Measurements from ENCODE around the gene DNAH6.

DNAH6 gene

GRCh38 chr2:84701880-84702279 is 185.6 kb downstream of the DNAH6 start:
- DNase-seq, result peak; percentile 93

DNA sequence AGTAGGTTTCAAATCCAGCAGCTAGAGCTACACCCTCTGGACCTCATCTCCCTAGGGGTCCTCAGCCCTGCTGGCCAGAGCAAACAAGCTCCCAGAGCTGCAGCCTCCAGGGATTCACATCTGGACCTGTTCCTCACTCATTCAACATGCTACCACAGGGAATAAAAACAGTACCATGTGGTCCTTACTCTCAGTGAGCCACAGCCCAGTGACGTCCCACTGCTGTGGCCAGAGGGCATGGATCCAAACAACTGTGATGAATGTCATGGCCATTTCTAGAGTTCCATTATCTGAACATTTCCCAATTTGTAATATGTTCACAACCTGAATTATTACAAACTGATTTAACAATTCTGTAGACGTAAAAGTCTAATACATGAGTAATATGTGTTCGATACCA is 186.6 kb downstream of the DNAH6 start:
- DNase-seq, result no peak

DNA sequence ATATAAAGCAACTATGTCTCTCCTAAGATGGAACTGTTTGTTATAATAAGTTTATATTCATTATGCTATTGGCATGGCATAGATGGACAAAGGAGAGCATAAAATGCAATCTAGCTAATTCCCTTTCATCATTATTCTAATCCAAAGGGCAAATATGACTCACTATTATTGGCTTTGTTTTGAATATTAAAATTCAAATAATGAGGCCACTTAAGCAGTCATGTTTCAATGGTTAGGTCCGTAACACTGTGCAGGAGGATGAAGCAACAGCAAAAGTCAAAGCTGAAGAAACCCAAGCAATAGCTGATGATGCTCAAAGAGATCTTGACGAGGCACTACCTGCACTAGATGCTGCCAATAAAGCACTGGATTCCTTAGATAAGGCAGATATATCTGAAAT is 187.5 kb downstream of the DNAH6 start:
- DNase-seq, result no peak

DNA sequence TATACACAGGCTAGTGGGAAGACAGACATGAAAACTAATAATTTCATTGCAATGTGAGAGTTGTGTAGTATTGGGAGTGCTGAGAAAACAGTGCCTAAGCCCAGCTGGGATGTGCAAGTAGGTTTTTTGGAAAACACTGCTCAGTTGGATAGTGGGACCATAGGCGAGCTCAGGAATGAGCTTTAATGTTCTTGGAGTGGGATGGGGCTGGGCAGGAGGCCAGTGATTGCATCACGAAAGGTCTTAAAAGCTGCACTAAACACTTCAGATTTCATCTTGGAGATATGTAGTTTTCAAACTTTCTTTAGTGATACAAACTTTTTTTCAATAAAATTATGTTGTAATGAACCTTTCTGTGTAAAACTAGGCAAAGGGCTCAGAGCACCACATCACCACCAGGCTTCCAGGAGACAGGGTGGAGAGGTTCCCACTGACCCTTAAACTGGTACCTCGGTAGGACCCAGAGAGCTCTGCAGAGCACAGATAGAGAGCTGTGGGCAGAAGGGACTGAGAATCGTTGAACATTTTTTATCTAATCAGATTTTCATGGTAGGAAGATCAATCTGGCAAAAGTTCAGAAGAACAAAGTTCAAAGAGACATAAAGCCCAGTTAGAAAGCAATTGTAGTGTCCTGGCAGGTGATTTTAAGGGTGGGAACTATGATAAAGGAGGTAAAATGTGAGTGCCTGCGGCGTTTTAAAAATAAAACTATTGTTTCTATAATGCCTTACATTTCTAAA is 188.4 kb downstream of the DNAH6 start:
- DNase-seq, result no peak

DNA sequence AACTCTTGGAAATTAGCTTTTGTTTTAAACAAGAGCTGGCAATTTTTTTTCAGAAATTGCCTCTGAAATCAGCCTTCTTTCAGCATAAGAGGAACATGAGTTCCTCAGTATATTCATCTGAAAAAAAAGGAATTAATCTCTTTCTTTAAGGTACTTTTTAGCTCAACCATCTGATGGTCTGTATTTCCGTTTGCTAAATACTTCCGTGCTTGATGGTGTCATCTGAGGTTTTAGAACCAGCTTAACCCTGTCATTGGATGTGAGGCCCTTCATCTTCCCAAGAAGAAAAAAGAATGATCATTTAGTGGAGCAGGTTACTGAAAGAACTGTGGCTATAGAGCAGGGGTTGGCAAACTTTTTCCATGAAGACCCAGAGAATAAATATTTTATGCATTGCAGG is 189.6 kb downstream of the DNAH6 start:
- DNase-seq, result no peak

- DNase-seq, result no peak
Measured at GRCh38 chr2:84708442-84708841, 192.1 kb downstream of the DNAH6 start.

- no peak for DNase-seq
Measured at GRCh38 chr2:84711651-84712050, 195.4 kb downstream of the DNAH6 start.

- DNase-seq, result peak; percentile 13
Measured at GRCh38 chr2:84713441-84713840, 197.1 kb downstream of the DNAH6 start.

DNA sequence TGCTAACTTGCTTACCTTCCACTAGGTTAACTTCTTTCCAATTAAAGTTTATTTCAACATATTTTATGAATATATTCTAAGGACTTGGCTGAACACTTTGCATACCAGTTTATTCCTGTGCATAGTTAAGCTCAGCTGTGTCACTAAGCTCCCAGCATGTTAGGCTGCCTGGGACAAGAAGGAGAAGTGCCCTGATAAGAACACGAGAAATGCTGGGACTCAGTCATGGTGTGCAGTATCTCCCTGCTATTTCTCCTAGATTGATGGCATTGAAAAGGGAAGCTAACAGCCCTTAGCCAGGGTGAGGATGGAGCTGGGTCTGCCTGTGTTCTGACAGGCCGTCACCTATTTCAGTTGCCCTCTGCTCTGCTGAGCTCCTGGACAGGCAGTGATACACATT is 200.3 kb downstream of the DNAH6 start:
- no peak for DNase-seq

- DNase-seq, result no peak
Measured at GRCh38 chr2:84717302-84717701, 201.0 kb downstream of the DNAH6 start.

DNA sequence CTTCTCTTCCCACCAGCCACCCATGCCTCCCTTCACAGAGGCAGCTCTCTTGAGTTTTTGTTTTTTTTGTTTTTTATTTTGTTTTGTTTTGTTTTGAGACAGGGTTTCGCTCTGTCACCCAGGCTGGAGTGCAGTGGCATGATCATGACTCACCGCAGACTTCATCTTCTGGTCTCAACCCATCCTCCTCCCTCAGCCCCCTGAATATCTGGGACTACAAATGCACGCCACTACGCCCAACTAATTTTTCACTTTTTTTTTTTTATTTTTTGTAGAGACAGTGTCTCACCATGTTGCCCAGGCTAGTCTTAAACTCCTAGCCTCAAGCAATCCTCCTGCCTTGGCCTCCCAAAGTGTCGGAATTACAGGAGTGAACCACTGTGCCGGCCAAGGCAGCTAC is 203.1 kb downstream of the DNAH6 start:
- no peak for DNase-seq

DNA sequence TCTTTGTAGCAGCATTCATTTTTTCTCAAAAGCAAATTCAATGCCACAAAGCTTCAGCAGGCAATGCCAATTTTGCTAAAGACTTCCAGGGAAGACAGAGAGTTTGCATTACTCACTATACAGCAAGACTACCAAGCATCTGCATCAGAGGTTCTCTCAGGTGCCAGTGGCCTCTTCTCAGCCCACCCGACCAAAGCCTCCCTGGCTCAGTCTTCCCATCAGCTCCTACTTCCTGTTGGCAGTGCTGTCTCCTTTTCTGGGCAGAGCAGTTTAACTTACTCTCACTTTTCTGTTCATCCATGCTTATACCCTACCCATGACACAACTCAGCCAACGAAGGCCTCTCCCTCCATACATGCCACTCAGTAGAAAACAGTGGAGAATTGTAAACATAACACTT is 207.5 kb downstream of the DNAH6 start:
- no peak for DNase-seq

DNA sequence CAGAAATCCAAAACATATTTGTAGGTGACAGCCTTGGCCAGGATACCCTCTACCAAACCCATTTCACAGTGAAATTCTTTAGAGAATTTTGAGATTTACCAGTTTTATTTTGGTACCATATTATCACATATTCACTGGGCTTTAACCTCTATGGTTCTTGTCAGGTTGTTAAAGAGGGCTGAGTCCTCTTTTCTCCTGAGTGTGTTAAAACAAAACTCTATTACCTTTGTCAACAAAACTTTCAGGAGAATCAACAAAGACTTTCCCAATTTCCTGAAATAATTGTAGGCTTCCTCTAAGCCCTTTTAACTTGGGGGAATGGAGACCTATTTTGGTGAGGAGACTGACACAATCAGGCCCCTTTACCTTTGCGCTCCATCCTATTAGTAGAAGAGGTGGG is 209.4 kb downstream of the DNAH6 start:
- no peak for DNase-seq

GRCh38 chr2:84727315-84727714 is 211.0 kb downstream of the DNAH6 start:
- no peak for DNase-seq

GRCh38 chr2:84729224-84729623 is 212.9 kb downstream of the DNAH6 start:
- no peak for DNase-seq

- DNase-seq, result no peak
Measured at GRCh38 chr2:84731185-84731584, 214.9 kb downstream of the DNAH6 start.

DNA sequence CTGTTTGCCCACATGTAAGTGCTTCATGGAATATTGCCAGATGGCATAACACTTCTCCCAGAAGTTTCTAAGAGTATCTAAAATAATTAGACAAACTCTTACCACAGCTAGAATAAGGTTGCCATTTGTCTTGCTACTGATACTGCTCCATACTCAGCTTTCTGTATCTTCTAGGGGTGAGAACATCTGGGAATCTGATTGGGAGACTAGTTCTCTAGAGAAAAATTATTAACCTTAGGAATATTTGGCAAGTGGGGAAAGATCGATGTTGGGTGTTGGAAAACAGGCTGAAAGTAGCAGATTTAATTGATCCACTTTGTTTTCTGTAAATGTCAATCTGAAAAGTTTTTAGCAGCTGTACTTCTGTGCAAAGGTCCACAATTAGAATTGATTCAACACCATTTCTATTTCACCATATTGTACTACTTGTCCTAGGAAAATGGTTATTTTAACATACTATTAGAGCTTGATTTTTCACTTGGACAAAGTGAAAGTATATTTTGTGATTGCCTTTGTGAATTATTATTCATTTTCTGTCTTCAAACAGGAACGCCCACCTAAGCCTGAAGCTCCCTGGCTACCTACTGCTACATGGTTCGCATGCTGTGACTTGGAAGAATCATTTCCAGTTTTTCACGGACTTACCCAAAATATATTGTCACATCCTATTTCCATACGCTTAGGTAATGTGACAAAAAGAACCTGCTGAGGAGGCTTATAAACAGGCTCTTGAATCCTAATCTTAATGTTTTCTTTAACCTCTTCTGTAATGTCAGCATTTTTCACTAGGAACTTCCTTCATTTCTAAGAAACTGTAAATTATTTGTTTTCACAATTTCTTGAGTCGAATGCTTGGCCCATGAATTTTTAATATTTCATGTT is 216.8 kb downstream of the DNAH6 start:
- DNase-seq, result no peak

DNA sequence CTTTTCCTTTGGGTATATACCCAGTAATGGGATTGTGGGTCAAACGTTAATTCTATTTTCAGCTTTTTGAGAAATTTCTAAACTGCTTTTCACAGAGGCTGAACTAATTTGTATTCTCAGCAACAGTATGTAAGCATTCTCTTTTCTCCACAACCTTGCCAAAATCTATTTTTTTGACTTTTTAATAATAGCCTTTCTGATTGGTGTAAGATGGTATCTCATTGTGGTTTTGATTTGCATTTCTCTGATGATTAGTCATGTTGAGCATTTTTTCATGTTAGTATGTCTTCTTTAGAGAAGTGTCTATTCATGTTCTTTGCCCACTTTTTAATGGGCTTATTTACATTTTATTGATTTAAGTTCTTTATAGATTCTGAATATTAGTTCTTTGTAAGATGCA is 219.1 kb downstream of the DNAH6 start:
- DNase-seq, result peak; percentile 22

DNA sequence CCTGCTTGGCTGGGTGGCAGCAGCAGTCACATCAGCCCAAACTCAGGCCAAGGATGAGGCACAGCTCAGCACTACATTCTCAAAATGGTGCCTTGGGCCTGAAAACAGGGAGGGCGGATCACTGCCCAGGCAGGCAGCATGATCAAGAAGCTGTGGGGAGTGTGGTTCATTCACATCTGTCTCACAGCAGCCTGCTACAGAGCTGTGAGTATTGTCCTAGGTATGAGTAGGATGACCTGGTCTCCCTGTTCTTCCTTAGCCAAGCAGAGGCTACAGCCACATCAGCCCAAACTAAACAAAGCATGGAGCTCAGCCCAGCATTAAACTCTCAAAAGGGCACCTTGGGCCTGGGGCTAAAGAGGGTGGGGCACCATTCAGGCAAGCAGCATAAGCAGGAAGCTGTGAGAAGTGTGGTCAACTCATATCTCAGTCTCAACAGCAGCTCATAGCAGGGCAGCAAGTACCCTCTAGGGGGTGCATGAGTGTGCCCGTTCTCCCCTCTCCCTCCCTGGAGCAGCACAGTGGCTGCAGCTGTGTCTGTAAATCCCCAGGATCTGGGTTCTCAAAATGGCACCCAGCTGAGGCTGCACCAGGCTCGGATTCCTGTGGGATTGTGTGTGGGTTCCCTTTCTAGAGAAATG is 225.0 kb downstream of the DNAH6 start:
- peak; percentile 45 for DNase-seq

DNA sequence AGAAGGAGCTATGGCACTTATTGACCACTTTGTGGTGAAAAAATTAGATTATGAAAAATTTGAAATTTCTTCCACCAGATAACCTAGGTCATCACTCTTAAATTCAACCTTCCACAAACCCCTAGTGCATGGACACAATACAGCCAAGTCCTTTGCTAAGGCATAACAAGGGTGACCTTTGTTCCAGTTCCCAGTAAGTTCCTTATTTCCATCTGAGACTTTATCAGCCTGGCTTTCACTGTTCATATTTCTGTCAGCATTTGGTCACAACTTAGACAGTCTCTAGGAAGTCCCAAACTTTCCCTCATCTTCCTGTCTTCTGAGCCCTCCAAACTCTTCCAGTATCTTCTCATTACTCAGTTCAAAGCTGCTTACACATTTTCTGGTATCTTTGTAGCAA is 232.0 kb downstream of the DNAH6 start:
- no peak for DNase-seq

GRCh38 chr2:84749442-84749841 is 233.1 kb downstream of the DNAH6 start:
- no peak for DNase-seq

DNA sequence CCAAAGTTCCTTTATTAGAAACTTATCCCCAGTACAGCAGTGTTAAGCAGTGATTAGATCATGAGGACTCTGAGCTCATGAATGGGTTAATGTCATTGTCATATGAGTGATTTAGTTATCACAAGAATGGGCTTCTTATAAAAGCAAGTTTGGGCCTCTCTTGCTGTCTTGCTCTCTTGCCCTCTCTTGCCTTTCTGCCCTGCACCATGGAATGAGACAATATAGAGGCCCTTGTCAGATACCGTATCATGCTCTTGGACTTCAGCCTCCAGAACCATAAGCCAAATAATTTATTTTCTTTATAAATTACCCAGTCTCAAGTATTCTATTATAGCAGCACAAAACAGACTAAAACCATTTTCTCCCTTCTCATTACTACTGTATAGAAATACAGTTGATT is 238.8 kb downstream of the DNAH6 start:
- DNase-seq, result no peak

GRCh38 chr2:84757648-84758047 is 241.3 kb downstream of the DNAH6 start:
- no peak for DNase-seq

- DNase-seq, result no peak
Measured at GRCh38 chr2:84766791-84767190, 250.5 kb downstream of the DNAH6 start.
